ENCODE results near the gene GIMAP8. TPM values are rescaled to one million over a fixed set of nuclear protein-coding genes. Genes with fewer than 3 reads are reported as not detected.

The GIMAP8 gene
- total and polyA plus RNA-seq, 2 experiments from 2014 or later, result 0.06 TPM; not detected in 1

- H4K20me1 ChIP-seq (replicated peaks; ENCODE audit: insufficient read depth), result no peaks in the 10 kb centered on the region
- no peaks in the 10 kb centered on the region for H3K36me3 ChIP-seq (ENCODE audit: insufficient read depth)
- peaks cover 2% of the 10 kb centered on the region for H3K27me3 Mint-ChIP-seq (ENCODE audit: insufficient read depth, low read depth, poor library complexity)
- no peak overlapping the region for H3K27ac Mint-ChIP-seq
- DNase-seq (ENCODE audit: low spot score) (no peak), ATAC-seq (no peak)
- no peaks in the 10 kb centered on the region for H3K79me2 ChIP-seq (replicated peaks; ENCODE audit: insufficient read depth)
- H3K4me2 ChIP-seq, result no peak overlapping the region
- H3K27ac ChIP-seq (ENCODE audit: low read depth), result no peak overlapping the region
- H3K9me3 Mint-ChIP-seq, result peaks cover 11% of the 10 kb centered on the region; the same call in 1 of the 3 replicates
- no peak overlapping the region; the same call in 1 of the 2 replicates for H2AFZ ChIP-seq
- no peaks in the 10 kb centered on the region for H3K4me1 Mint-ChIP-seq
- TF ChIP-seq, protein P1, sequence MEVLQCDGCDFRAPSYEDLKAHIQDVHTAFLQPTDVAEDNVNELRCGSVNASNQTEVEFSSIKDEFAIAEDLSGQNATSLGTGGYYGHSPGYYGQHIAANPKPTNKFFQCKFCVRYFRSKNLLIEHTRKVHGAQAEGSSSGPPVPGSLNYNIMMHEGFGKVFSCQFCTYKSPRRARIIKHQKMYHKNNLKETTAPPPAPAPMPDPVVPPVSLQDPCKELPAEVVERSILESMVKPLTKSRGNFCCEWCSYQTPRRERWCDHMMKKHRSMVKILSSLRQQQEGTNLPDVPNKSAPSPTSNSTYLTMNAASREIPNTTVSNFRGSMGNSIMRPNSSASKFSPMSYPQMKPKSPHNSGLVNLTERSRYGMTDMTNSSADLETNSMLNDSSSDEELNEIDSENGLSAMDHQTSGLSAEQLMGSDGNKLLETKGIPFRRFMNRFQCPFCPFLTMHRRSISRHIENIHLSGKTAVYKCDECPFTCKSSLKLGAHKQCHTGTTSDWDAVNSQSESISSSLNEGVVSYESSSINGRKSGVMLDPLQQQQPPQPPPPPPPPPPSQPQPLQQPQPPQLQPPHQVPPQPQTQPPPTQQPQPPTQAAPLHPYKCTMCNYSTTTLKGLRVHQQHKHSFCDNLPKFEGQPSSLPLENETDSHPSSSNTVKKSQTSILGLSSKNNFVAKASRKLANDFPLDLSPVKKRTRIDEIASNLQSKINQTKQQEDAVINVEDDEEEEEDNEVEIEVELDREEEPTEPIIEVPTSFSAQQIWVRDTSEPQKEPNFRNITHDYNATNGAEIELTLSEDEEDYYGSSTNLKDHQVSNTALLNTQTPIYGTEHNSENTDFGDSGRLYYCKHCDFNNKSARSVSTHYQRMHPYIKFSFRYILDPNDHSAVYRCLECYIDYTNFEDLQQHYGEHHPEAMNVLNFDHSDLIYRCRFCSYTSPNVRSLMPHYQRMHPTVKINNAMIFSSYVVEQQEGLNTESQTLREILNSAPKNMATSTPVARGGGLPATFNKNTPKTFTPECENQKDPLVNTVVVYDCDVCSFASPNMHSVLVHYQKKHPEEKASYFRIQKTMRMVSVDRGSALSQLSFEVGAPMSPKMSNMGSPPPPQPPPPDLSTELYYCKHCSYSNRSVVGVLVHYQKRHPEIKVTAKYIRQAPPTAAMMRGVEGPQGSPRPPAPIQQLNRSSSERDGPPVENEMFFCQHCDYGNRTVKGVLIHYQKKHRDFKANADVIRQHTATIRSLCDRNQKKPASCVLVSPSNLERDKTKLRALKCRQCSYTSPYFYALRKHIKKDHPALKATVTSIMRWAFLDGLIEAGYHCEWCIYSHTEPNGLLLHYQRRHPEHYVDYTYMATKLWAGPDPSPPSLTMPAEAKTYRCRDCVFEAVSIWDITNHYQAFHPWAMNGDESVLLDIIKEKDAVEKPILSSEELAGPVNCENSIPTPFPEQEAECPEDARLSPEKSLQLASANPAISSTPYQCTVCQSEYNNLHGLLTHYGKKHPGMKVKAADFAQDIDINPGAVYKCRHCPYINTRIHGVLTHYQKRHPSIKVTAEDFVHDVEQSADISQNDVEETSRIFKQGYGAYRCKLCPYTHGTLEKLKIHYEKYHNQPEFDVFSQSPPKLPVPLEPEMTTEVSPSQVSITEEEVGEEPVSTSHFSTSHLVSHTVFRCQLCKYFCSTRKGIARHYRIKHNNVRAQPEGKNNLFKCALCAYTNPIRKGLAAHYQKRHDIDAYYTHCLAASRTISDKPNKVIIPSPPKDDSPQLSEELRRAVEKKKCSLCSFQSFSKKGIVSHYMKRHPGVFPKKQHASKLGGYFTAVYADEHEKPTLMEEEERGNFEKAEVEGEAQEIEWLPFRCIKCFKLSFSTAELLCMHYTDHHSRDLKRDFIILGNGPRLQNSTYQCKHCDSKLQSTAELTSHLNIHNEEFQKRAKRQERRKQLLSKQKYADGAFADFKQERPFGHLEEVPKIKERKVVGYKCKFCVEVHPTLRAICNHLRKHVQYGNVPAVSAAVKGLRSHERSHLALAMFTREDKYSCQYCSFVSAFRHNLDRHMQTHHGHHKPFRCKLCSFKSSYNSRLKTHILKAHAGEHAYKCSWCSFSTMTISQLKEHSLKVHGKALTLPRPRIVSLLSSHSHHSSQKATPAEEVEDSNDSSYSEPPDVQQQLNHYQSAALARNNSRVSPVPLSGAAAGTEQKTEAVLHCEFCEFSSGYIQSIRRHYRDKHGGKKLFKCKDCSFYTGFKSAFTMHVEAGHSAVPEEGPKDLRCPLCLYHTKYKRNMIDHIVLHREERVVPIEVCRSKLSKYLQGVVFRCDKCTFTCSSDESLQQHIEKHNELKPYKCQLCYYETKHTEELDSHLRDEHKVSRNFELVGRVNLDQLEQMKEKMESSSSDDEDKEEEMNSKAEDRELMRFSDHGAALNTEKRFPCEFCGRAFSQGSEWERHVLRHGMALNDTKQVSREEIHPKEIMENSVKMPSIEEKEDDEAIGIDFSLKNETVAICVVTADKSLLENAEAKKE (CRISPR knock-in tag; IDR thresholded peaks at IDR 0.05), result no peak
- TF ChIP-seq JUNB (IDR thresholded peaks at IDR 0.05; ENCODE audit: unreplicated experiment) (no peak), EZH2phosphoT487 (IDR thresholded peaks at IDR 0.05; ENCODE audit: unreplicated experiment) (no peak), ZNF331 (CRISPR knock-in tag; IDR thresholded peaks at IDR 0.05; ENCODE audit: low read depth) (no peak), POLR2AphosphoS5 (IDR thresholded peaks at IDR 0.05; ENCODE audit: low read depth) (no peak), CREB1 (CRISPR knock-in tag; IDR thresholded peaks at IDR 0.05; ENCODE audit: low read depth) (no peak), ZNF114 (CRISPR knock-in tag; IDR thresholded peaks at IDR 0.05) (no peak), ETS1 (IDR thresholded peaks at IDR 0.05) (no peak), REST (IDR thresholded peaks at IDR 0.05; ENCODE audit: unreplicated experiment) (no peak), NANOG (IDR thresholded peaks at IDR 0.05; ENCODE audit: borderline replicate concordance) (no peak), EZH2 (IDR thresholded peaks at IDR 0.05; ENCODE audit: low read depth, unreplicated experiment) (no peak), STAT1 (IDR thresholded peaks at IDR 0.05; ENCODE audit: unreplicated experiment) (no peak)
- TF ChIP-seq, protein P2, sequence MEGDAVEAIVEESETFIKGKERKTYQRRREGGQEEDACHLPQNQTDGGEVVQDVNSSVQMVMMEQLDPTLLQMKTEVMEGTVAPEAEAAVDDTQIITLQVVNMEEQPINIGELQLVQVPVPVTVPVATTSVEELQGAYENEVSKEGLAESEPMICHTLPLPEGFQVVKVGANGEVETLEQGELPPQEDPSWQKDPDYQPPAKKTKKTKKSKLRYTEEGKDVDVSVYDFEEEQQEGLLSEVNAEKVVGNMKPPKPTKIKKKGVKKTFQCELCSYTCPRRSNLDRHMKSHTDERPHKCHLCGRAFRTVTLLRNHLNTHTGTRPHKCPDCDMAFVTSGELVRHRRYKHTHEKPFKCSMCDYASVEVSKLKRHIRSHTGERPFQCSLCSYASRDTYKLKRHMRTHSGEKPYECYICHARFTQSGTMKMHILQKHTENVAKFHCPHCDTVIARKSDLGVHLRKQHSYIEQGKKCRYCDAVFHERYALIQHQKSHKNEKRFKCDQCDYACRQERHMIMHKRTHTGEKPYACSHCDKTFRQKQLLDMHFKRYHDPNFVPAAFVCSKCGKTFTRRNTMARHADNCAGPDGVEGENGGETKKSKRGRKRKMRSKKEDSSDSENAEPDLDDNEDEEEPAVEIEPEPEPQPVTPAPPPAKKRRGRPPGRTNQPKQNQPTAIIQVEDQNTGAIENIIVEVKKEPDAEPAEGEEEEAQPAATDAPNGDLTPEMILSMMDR (conservative IDR thresholded peaks at IDR 0.05; ENCODE audit: low read depth in 2 of 2), result no peak
- H3K36me3 Mint-ChIP-seq (ENCODE audit: low read depth), result no peaks in the 10 kb centered on the region; the same call in 2 of the 3 replicates
- 0 out of 2 replicates have a peak, but pooled peaks cover 7% of the 10 kb centered on the region for H3K27me3 ChIP-seq (ENCODE audit: insufficient read depth)
- H3K4me3 Mint-ChIP-seq, result no peak overlapping the region
- no peaks in the 10 kb centered on the region for H3F3A ChIP-seq (replicated peaks; ENCODE audit: low read depth)
- H3K4me1 ChIP-seq (ENCODE audit: insufficient read depth), result no peaks in the 10 kb centered on the region
- H3K9me2 ChIP-seq (ENCODE audit: insufficient read depth), result peaks cover 4% of the 10 kb centered on the region; the same call in 1 of the 2 replicates
- no peak overlapping the region for H3K4me3 ChIP-seq
Observed at GRCh38 chr7:150466477-150466876, 16.0 kb downstream of the GIMAP8 start.

All from GM23338 (cell line).